DOHH2 (cell line): ENCODE measurements around the gene MUSTN1.

Experiments
- H3F3A ChIP-seq: fragments of 200-600 bp; sonication (generic), shearing (Covaris generic); 2 replicates; pipeline ENCODE4 v1.6.0; 2016; ENCODE audit warnings: antibody characterized with exemption, mild to moderate bottlenecking; ENCODE audit not compliant: control insufficient read depth, insufficient read depth
- H3K27ac ChIP-seq: fragments of 200-600 bp; sonication (generic); 2 replicates; pipeline ENCODE4 v1.5.1; 2014; ENCODE audit warnings: low read depth, mild to moderate bottlenecking, low read length, moderate library complexity
- H3K27me3 ChIP-seq: fragments of 200-600 bp; sonication (generic); 2 replicates; pipeline ENCODE4 v1.6.1; 2014; ENCODE audit warnings: mild to moderate bottlenecking, low read length, mixed read lengths; ENCODE audit not compliant: control insufficient read depth
- H3K36me3 ChIP-seq: fragments of 200-600 bp; sonication (generic); 2 replicates; pipeline ENCODE4 v1.6.1; 2014; ENCODE audit warnings: mild to moderate bottlenecking, low read length, moderate library complexity, mixed read lengths; ENCODE audit not compliant: control insufficient read depth
- H3K4me1 ChIP-seq: fragments of 200-600 bp; sonication (generic); 2 replicates; pipeline ENCODE4 v1.6.1; 2014; ENCODE audit warnings: mild to moderate bottlenecking, low read length, mixed read lengths; ENCODE audit not compliant: control insufficient read depth
- H3K4me2 ChIP-seq: fragments of 200-600 bp; sonication (generic); 2 replicates; pipeline ENCODE4 v1.6.0; 2014; ENCODE audit warnings: mild to moderate bottlenecking, low read length, moderate library complexity
- H3K4me3 ChIP-seq: fragments of 200-600 bp; sonication (generic); 2 replicates; pipeline ENCODE4 v1.5.1; 2014; ENCODE audit warnings: mild to moderate bottlenecking, low read length, mixed read lengths
- H3K79me2 ChIP-seq: fragments of 200-600 bp; sonication (generic); 2 replicates; pipeline ENCODE4 v1.6.1; 2014; ENCODE audit warnings: mild to moderate bottlenecking, low read length, mixed read lengths; ENCODE audit not compliant: control insufficient read depth
- H3K9me2 ChIP-seq: fragments of 200-600 bp; sonication (generic); replicated peaks from 2 replicates; pipeline ENCODE4 v1.6.1; 2014; ENCODE audit warnings: mild to moderate bottlenecking, low read length, mixed read lengths; ENCODE audit not compliant: control insufficient read depth
- H3K9me3 ChIP-seq: fragments of 200-600 bp; sonication (generic); 2 replicates; pipeline ENCODE4 v1.6.1; 2014; ENCODE audit warnings: antibody characterized with exemption, low read length, mixed read lengths; ENCODE audit not compliant: control insufficient read depth, insufficient read depth
- H4K20me1 ChIP-seq: fragments of 200-600 bp; sonication (generic); 2 replicates; pipeline ENCODE4 v1.6.0; 2014; ENCODE audit warnings: low read depth, mild to moderate bottlenecking, antibody characterized with exemption, low read length, moderate library complexity; ENCODE audit not compliant: control insufficient read depth, insufficient read depth
- EZH2phosphoT487 ChIP-seq: fragments of 200-600 bp; sonication (generic); IDR thresholded peaks from 2 replicates; pipeline ENCODE4 v1.6.1; 2017; ENCODE audit warnings: borderline replicate concordance, mild to moderate bottlenecking, antibody characterized with exemption, low read length, moderate library complexity, mixed read lengths
- TF ChIP-seq, protein P1 (sequence below): fragments of 200-600 bp; sonication (generic); IDR thresholded peaks from one replicate; pipeline ENCODE4 v1.5.1; 2014; ENCODE audit warnings: antibody characterized with exemption, mild to moderate bottlenecking, low read depth, low read length; ENCODE audit not compliant: poor library complexity, severe bottlenecking

Gene MUSTN1

DNA sequence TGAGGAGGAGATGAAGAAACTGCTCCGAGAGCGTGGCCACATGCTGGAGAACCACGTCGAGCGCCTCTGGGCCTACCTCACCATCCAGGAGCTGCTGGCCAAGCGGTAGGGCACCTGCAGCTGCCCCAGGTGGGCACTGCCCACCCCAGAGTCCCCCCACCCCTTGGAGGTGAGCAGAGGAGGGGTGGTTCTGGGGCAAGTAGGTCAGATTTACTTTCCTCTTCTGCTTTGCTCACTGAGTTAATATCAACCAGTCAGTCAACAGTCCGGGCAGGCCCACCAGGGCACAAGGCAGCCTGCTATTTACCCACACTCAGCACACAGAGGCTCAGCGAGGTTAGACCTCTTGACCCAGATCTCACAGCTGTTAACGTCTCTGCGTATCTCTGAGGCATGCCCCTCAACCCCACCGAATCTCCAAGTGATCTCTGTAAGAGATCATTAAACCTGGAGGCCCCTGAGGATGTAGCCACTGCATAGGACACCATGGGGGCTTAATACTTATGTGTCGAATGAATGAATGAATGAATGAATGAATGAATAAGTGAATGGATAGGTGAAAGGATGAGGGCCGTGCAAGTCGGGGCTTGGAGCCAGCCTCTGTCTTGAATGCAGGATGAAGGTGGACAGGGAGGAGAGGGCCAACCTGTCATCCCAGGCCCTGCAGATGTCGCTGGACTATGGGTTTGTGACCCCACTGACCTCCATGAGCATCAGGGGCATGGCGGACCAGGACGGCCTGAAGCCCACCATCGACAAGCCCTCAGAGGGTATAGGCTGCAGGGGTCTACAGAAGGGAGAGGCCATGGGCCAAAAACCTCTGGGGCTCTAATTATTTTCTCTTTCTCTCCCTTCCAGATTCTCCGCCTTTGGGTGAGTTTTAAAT lies 48.2 kb downstream of the MUSTN1 start:
- Histone ChIP-seq H3K36me3 (no peaks in the 10 kb centered on the region), H3K9me3 (no peaks in the 10 kb centered on the region), H3K79me2 (no peaks in the 10 kb centered on the region), H3K27ac (no peak overlapping the region), H3F3A (no peaks in the 10 kb centered on the region), H3K9me2 (no peaks in the 10 kb centered on the region), H4K20me1 (no peaks in the 10 kb centered on the region), H3K4me2 (no peak overlapping the region), H3K4me1 (no peaks in the 10 kb centered on the region), H3K4me3 (no peak overlapping the region), H3K27me3 (peaks cover 11% of the 10 kb centered on the region; the same call in 1 of the 2 replicates)
- TF ChIP-seq EZH2phosphoT487, result no peak
- TF ChIP-seq, protein P1, sequence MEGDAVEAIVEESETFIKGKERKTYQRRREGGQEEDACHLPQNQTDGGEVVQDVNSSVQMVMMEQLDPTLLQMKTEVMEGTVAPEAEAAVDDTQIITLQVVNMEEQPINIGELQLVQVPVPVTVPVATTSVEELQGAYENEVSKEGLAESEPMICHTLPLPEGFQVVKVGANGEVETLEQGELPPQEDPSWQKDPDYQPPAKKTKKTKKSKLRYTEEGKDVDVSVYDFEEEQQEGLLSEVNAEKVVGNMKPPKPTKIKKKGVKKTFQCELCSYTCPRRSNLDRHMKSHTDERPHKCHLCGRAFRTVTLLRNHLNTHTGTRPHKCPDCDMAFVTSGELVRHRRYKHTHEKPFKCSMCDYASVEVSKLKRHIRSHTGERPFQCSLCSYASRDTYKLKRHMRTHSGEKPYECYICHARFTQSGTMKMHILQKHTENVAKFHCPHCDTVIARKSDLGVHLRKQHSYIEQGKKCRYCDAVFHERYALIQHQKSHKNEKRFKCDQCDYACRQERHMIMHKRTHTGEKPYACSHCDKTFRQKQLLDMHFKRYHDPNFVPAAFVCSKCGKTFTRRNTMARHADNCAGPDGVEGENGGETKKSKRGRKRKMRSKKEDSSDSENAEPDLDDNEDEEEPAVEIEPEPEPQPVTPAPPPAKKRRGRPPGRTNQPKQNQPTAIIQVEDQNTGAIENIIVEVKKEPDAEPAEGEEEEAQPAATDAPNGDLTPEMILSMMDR, result no peak

- no peaks in the 10 kb centered on the region for H3K4me1 ChIP-seq
- no peak overlapping the region for H3K27ac ChIP-seq
- no peaks in the 10 kb centered on the region for H3K9me2 ChIP-seq
- no peaks in the 10 kb centered on the region for H4K20me1 ChIP-seq
- no peak overlapping the region for H3K4me3 ChIP-seq
- H3K36me3 ChIP-seq, result no peaks in the 10 kb centered on the region
- H3F3A ChIP-seq, result no peaks in the 10 kb centered on the region; the same call in 1 of the 2 replicates
- H3K4me2 ChIP-seq, result no peak overlapping the region
- TF ChIP-seq, protein P1, result no peak
- TF ChIP-seq EZH2phosphoT487, result no peak
- peaks cover 11% of the 10 kb centered on the region; the same call in 1 of the 2 replicates for H3K27me3 ChIP-seq
- H3K79me2 ChIP-seq, result no peaks in the 10 kb centered on the region
- H3K9me3 ChIP-seq, result no peaks in the 10 kb centered on the region
These were observed 49.8 kb downstream of the MUSTN1 start for GRCh38 chr3:52784931-52785590.

DNA sequence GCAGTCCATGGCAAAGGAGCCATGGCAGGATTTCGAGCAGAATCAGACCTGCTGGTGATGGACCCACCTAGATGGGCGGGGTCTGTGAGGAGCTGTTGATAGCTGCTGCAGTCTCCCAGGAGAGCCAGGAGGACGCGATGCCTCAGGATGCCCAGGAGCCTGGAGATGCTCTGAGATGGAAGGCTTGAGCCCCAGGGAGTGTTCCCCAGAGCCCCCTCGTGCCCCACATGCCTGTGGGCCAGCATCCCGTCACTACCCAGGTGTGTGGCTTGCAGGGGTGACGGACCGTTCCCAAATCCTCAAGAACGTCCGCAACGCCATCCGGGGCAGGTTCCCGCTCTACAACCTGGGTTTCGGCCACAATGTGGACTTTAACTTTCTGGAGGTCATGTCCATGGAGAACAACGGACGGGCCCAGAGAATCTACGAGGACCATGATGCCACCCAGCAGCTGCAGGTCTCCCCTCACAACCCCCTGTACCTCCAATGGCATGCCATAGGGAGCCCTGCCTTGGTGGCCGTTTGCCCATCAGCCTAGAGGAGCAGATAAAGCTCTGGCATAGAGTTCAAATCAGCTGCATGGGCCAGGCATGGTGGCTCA lies 50.7 kb downstream of the MUSTN1 start:
- TF ChIP-seq, protein P1, result no peak
- TF ChIP-seq EZH2phosphoT487, result no peak
- H3K36me3 ChIP-seq, result no peaks in the 10 kb centered on the region
- no peaks in the 10 kb centered on the region for H4K20me1 ChIP-seq

More for the DNA sequence above, 50.7 kb downstream of the MUSTN1 start:
- H3K4me2 ChIP-seq, result no peak overlapping the region
- H3K9me2 ChIP-seq, result no peaks in the 10 kb centered on the region
- peaks cover 8% of the 10 kb centered on the region for H3K4me1 ChIP-seq
- H3K27me3 ChIP-seq, result peaks cover 11% of the 10 kb centered on the region; the same call in 1 of the 2 replicates
- no peak overlapping the region for H3K27ac ChIP-seq
- H3K9me3 ChIP-seq, result no peaks in the 10 kb centered on the region
- H3K4me3 ChIP-seq, result no peak overlapping the region
- H3K79me2 ChIP-seq, result no peaks in the 10 kb centered on the region
- no peaks in the 10 kb centered on the region; the same call in 1 of the 2 replicates for H3F3A ChIP-seq
